Right renal pelvis (tissue), 4 donors: Measurements from ENCODE around the gene MAP4. TPM values are rescaled to one million over a fixed set of nuclear protein-coding genes. Genes with fewer than 3 reads are reported as not detected.

Source experiments
- DNase-seq, 4 donors: peaks; one replicate each; pipeline ENCODE4 v3.0.0-alpha.2; 2013; ENCODE audit warnings: low read depth in 4 of 4, low spot score in 3 of 4, missing footprints in 1 of 4
- polyA plus RNA-seq, 4 donors: library from polyadenylated mRNA; unstranded; fragments of 120-200 nt; gene quantifications; one replicate each; pipeline ENCODE4 v1.2.1, GENCODE V29; 2013; ENCODE audit not compliant: insufficient read length in 4 of 4

Gene MAP4
- polyA plus RNA-seq, 4 donors: 181 to 188 (median 185) TPM

DNA sequence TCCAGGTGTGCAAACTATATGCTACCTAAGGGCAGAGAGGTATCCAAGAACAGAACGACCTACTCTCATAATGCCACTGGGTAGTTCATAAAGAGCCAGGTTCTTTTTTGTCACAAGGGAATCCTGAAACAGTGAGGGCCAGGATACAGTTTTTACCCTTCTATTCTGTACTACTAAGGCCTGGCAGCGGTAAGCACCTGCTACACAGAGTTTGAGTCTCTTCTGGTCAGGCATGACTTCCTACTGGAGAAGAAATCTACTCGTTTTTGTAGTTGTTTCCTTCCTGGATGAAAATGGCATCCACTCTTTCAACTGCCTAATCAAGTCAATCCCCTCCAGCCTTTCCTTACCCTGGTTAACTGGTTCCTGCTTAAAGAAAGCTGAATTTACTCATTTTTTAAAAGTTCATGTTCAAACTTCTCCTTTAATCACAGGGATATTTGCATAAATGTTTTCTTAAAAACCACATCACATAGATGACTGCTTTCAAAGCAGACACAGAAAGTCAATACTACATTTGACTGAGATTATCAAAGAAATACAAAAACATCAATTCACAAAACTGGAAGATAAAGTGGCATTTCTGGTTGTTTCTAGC is 40.0 kb downstream of the MAP4 start:
- DNase-seq: no peak

DNA sequence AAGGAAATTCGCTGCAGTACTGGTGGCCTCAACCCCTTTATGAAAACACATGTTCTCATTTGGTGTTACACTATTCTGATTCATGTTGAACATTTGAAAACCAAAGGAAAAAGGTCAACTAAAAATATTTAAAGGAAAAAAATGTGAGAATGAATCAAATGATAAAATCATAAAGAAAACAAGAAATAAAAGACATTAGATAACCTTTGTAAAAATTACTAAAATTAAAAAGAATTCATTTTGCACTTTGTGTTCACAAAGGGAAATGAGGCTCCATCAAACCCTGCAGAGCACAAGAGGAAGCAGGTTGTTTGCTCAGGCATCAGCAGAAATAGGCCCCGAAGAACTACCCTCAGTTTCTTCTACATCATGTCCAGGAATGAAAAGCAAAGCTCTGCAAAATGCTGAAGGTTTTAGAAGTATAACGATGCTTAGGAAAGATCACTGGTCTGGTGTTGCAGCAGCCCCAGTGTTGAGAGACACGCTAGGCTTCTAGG is 41.2 kb downstream of the MAP4 start:
- DNase-seq: no peak

DNA sequence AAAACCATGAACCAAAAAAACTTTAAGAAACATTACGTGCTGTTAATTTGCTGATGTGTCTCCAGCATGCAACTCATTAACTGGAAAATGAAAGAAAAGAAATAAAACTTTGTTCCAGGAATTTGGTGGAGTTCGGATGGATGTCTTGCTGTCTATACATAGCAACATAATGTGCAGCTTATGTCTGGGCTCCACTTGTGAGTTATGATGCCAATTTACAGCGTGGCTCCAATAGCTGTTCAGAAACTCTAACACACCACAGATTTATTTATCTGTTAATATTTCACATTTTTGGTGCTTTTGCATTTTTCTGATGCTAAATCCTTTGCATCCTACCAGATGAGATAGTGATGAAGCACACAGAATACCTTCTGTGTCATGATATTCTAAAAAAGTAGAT is 45.1 kb downstream of the MAP4 start:
- no peak for DNase-seq

DNA sequence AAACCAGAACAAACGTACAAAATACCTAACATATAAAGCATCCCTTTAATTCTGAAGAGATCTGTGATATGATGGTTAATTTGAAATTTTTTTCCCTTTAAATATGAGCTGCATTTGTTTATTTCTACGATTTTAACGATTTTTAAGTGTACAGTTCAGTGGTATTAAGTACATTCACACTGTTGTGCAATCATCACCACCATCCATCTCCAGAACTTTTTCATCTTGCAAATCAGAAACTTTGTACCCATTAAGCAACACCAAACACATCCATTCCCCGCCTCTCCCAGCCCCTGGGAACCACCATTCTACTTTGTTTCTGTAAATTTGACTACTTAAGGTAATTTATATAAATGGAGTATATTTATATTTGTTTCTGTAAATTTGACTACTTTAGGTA is 51.5 kb downstream of the MAP4 start:
- no peak for DNase-seq

DNA sequence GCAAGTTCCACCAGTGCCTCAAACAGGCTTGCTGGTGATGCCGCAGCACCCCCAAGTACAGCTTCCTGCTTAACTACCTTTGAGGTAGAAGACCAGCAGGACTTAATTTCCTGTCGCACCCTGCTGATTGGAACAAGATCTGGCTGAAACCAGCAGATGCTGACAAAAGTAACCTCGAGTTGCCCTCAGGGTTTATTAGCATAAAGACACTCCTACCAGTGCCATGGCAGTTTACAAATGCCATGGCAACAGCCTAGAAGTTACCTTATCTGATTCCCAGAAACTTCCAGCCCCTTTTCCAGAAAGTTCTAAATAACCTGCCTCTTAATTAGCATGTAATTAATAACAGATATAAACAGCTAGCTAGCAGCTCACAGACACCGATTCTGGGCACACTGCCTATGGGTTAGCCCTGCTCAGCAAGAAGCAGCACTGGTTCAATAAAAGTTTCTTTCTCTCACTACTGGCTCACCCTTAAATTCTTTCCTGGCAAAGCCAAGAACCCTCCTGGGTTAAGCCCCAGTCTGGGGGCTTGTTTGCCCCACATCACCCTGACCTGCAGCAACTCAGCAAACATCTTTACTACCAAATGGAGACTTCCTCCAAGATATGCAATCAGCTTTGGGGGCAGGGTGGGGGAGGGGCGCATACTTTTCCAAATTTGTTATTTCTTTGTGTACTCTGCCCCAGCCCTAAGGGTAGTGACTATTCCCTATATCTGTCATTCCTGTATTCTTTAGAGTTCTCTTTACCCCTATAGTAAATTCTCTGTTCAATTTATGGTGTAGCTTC is 54.2 kb downstream of the MAP4 start:
- DNase-seq: no peak

DNA sequence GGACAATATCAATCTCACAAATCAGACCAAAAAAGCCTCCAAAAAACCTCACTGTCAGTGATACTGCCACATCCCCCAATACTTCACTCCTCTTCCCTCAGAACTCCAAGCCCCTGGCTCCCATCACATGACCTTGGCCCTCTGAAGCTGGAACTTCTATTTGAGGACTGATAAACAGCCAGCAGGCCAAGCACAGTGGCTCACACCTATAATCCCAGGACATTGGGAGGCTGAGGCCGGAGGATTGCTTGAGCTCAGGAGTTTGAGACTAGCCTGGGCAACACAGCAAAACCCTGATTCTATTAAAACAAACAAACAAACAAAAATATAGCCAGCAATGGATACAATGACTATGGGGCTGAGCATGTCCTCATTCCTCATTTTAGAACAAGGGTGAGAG is 55.2 kb downstream of the MAP4 start:
- DNase-seq: no peak

DNA sequence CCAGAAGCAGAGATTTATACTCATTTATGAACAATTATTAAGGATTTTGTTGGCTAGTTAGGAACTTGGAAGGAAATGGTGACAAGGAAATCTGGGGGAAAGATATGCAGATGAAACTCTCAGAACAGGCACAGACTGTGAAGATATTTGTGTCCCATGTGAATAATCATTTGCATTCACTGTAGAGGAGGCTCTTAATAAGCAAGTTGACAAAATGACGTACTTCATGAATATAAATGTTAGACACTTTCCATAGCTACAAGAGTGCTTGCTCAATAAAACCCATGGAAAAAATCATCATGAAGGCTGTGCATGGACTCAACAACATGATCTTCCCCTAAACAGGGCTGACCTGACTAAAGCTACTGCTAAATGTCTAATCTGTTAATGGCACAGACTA is 59.7 kb downstream of the MAP4 start:
- no peak for DNase-seq

DNA sequence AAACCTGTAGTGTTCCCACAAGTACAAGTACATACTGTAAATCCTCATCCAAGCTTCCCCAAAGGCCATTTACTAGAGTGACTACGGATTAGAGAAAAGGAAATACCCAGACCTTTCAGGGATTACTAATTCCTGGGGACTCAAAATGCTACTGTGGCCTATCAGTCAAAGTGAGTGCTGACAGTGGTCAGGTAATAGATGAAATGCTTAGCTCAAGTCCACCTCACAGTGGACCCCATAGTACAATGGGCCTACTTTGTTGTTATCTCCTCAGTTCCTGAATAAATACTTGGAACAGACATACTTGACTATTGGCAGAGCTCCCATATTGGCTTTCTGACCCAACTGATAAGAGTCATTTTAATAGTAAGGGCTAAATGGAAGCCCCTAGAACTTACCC is 61.6 kb downstream of the MAP4 start:
- no peak for DNase-seq

DNA sequence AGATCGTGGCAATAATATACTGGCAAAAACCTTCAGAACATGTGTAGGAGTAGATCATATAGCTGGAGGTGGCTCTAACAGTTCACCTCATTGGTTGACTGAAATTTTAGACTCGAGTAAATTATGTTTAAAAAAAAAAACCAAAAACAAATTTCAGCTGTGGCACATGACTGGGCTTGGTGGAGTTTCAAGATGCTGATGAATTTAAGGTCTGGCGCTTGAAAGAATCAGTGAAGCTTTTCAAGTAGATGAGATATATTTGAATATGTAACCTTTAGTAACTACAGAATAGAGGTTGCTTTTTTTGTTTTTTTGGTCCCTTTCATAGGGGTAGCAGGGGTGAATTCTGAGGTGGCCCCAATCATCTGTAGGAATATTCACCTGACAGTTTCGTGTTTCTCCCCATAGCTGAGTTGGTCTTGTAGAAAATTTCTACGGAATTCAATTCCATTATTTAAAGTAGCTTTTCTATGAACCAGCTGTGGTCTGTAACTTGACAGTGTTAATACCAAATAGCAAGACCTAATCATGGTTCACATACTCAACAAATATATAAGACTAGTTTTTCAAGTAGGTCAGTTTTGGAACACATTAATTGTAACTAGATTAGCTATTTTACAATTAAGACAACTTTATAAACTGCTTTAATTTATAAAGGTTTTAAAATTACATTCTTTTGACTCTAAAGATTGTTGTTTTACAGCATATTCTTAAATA is 65.6 kb downstream of the MAP4 start:
- DNase-seq: no peak

DNA sequence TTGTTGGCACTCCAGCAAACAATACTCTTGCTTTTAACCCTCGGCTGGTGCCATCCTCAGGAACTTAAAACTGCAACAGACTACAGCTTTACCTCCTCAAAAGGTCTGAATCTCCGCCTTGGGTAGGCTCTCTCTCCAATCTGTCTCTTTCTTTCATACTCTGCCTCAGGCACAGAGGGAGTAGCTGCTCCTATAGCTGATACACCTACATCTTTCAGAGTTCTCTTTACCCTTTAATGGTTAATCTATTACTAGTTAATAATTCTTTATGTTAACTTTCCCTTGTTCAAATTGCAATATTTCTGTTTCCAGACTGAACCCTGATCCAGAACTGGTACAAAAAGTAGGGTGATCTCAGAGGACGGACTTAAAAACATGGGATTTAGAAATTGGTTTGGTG is 66.2 kb downstream of the MAP4 start:
- no peak for DNase-seq

DNA sequence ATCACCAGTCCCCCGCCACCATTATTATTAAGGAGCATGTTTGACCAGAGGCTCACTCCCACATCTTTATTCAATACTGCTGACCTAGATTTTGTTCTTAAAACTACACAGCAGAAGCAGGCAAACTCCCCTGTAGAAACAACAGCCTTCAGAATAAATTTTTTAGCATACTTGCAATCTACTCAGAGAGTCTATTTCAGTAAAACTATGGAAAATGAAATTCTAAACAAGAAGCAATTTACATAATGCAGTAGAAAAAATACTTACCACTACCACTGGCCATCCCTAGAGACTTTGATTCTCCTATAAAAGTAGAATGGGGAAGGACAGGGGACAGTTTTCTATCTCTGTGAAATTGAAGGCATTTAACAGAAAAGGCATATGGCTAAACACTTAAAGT is 76.0 kb downstream of the MAP4 start:
- no peak for DNase-seq

DNA sequence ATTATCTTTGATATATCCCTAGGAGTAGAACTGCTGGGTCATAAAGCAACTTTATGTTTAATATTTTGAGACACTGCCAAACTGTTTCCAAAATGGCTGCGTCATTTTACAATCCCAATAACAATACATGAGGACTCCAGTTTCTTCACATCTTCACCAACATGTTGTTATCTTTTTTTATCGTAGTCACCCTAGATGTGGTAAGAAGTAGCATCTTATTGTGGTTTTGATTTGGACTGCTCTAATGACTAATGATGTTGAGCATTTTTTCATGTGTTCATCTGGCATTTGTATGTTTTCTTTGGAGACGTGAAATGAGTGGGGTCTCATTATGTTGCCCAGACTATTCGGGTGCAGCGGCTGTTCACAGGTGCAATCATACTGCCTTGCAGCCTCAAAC is 83.8 kb downstream of the MAP4 start:
- no peak for DNase-seq

DNA sequence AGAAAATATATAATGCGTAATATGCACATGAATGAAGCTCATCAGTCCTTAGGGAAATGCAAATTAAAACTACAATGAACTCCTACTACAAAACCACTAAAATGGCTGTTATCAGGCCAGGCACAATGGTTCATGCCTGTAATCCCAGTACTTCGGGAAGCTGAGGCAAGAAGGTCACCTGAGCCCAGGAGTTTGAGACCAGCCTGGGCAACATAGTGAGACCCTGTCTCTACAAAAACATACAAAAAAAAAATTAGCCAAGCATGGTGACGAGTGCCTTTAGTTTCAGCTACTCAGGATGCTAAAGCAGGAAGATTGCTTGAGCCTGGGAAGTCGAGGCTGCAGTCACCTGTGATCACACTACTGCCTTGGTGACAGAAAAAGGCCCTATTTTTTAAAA is 85.2 kb downstream of the MAP4 start:
- DNase-seq: no peak

DNA sequence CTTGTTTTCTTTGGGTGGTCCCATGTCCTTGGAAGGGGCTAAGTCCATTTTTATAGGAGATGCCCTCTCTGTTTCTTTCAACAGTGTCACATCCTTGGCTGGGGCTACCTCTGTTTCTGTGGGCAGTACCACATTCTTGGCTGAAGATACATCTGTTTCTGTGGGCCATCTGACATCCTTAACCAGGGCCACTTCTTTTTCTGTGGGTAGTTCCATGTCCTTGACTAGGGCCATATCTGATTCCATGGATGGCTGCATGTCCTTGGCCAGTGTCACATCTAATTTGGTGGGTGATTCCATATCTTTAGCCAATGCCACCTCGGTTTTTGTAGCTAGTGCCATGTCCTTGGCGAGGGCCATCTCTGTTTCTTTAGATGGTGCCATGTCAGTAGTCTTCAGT is 99.5 kb downstream of the MAP4 start:
- DNase-seq: no peak

DNA sequence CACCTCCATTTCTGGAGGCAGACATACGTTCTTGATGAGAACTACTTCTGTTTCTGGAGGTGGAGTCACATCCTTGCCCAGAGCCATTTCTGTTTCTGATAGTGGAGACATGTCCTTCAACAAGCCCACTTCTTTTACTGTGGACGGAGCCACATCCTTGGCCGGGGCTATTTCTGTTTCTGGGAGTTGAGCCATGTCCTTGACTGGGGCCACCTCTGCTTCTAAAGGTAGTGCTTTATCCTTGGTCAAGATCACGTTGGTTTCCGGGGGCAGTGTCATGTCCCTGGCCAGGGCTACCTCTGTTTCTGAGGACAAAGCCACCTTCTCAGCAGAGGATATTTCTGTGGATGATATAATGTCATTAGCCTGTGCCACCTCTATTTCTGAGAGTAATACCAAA is 100.0 kb downstream of the MAP4 start:
- DNase-seq: no peak

DNA sequence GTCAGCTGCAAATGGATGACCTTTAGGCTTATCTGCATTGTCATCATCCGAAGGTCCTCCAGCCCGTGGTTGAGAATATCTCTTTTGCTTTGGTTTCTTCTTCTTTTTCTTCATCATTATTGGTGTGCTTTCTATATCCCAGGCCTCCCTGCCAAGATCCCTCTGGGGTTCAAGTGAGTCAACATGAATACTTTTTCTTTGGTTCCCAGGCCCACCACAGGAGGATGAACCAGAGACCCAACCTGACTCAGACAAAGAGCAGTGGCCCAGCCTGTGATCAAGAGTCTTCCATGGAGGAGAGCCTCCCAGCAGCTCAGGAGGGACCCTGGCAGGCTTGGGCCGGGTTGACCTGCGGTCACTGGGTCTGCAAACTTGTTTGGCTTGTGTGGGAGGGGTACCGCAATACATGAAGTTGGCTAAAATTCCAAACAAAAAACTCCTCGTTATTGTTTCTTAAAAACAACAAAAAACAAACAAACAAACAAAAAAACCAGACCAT is 104.2 kb downstream of the MAP4 start:
- no peak for DNase-seq

DNA sequence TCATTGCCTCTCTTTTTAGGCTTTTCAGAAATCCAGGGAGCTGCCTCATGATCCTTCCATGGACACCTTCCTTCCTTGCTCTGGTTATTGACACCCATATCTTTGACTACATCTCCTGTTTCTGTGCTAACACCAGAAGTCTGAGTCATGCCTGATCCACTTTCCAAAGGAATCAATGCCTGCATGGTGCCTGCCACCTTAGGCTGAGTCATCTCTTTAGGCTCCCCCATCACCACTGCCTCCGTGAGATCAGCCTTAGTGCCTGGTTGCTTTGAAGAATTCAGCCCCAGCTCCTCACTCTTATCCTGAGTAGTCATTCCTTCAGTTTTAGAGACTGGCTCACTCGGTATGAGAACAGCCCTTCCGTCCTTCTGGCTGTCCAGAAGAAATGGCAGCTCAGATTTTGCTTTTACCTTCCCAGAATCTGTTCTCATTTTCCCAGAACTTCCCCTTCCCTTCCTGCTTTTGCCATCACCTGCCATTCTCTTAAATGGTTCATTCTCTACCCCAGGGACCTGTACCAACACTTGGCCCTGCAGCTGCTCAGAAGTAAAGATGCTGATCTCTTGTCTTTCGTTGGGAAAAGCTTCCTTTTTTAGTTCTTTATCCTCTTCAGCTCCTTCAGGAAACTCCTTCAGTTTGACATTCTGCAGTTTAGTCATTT is 105.3 kb downstream of the MAP4 start:
- no peak for DNase-seq

DNA sequence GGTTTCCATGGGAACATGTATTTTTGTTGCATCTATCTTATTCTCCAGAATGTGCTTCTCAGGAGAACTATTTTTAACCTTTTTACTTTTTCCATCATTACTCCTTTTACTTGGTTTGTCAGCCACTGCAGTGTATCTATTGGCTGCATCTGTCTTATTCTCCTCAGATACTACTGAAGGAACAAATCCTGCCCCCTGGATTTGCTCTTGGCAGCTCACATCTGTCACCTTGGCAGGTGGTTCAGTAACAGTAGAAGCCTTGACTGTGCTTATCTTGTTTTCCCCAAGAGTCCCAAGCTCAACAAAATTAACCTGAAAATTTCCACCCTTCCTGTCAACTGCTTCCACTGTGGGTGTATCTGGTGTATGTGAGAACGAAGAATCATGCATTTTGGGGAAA is 106.0 kb downstream of the MAP4 start:
- no peak for DNase-seq

DNA sequence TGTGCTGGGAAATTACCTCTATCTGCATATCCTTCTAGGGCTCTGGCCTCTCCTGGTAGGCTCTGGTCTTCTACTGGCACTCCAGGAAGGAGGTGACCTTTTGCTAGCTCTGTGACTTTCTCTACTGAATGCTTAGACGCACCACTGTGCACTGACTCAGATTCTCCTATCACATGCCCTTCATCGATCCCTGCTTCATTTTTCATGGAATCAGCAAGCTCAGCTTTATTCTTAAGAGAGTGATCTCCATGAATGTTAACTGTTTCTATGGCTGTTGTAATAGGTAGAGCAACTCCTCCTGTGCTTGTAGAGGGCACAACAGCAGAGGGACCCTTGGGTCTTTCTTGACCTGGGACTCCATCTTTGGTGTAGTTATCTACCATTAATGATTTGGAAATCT is 106.6 kb downstream of the MAP4 start:
- no peak for DNase-seq

DNA sequence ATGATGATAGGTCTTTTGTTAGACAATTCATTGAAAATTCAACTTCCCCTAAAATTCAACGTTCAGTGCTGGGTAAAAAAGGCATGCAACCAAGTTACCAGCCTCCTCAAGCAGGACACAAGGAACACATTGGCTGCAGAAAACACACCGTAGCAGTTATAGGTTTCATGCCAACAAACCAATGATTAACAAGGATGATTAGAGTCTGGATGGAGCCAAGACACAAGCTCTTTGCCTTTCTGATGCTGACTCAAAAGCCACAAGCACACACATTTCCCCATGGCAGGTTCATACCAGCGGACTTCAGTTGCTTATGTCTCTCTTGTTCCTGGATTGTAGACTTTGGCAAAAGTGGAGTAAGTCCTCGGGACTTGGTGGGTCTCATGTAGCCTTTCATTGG is 107.5 kb downstream of the MAP4 start:
- no peak for DNase-seq

DNA sequence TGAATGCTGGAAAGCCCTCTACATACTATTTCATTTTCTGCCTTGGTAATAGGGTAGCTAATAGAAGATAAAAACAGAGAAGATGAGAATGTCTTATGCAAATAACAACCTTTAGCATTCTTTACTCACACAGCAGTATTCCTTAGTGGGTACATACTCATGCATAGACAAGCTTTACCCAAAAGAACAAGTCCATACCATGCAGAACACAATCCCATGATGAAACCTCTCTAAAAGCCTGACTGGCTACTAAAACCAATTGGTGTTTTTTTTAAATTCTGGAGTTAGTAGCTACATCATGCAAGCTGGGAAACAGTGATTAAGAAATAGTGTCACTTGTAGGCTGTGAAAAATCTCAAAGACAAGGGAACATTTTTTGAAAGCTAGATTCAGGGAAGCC is 108.4 kb downstream of the MAP4 start:
- no peak for DNase-seq
